Skeletal muscle cell (primary cell): Measurements from ENCODE around the gene NONO.
"Not testable (repeated sequence)": the region's sequence is repeated elsewhere in the genome, so short reads cannot be mapped to it uniquely, and the experiment has no call there.

ENCODE experiments used
- DNase-seq: peaks from one replicate; pipeline ENCODE4 v3.0.0-alpha.2; 2010; ENCODE audit warnings: low read depth
- H3K4me3 ChIP-seq: 2 replicates; pipeline ENCODE4 v1.5.1; 2011; ENCODE audit warnings: low read depth, mild to moderate bottlenecking, control low read depth, low read length, moderate library complexity

Gene NONO

DNA sequence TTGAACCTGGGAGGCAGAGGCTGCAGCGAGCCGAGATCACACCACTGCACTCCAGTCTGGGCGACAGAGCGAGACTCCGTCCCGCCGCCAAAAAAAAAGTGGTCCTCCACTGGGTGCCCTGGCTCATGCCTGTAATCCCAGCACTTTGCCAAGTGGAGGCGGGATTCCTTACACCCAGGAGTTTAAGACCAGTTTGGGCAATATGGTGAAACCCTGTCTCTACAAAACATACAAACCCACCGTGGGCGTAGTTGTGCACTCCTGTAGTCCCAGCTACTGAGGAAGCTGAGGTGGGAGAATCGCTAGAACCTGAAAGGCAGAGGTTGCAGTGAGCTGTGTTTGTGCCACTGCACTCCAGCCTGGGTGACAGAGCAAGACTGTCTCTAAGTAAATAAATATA lies 2.1 kb upstream of the NONO start:
- not testable (repeated sequence) for DNase-seq, H3K4me3 ChIP-seq

DNA sequence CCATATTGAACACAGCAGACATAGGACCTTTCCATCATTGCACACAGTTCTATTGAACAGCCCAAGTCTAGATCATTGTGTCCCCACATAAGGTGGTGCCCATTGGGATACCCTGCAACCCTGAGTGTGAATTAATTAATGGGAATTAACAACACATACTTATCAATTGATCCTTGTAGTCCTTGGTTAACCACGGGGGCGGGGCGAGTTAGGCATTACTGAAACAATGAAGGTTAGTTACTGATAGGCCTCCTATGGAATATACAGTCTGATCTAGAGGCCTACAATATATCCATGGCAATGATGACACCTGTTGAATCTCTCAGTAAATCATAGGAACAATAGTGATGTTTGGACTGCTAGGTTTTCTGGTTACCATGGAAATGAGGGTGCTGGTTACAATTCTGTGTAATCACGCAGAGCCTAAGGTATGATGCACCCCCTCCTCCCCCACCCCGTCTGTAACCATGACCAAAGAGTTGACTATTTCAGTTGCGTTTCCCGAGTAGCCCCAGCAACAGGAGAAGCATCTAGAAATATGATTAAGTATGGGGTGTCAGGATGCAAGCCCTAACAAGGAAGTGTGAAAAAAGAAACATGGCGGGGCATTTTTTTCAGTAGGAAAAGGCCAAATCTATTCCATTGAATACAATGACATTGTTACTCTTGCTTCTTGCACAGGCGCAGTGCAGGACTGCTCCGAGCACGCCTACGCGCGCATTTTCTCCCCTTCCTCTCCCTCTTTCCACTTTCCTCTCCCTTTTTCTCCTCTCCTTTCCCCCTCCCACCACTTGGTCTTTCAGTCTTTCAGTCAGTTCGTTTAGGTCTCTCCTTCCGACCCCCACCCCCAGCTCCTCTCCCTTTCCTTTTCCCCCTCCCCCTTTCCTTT lies 677 bp upstream of the NONO start:
- H3K4me3 ChIP-seq, result peak overlapping the region; percentile 44
- no peak for DNase-seq

DNA sequence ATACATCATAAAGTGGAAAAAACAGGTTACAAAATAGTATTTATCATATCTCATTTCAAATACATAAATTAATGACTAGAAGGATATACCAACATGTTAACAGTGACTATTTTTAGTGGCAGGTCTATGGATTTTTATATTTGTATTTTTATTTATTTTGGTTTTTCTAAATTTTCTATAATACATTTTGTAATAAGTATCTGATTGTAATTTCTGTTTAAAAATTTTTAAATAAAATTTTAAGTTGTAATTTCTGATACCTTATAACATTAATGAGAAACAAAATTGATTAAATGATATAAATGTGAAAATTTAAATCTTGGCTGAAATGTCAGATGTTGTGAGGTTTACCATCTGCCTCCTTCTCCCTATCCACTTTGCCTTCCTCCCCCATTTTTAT lies 2.5 kb downstream of the NONO start:
- DNase-seq, result no peak
- peak overlapping the region; percentile 67 for H3K4me3 ChIP-seq

DNA sequence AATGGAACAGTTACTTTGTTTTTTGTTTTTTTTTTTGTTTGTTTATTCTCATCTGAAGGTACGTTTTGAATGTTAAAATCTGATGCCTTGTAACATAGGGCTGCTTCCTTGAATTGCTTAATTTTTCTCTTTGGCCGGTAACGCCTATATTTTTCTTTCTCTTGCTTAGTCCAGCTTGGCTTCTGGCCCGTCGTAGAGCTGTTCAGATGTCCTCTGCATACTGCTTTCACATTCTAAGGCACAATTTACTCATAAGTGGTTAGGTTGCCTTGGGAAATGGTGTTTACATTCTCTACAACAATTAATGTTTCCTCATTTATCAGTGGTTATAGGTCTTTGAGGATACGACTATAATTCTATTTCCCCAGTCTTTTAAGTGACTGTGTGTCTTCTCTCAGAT lies 7.9 kb downstream of the NONO start:
- H3K4me3 ChIP-seq, result no peak overlapping the region
- DNase-seq, result no peak

DNA sequence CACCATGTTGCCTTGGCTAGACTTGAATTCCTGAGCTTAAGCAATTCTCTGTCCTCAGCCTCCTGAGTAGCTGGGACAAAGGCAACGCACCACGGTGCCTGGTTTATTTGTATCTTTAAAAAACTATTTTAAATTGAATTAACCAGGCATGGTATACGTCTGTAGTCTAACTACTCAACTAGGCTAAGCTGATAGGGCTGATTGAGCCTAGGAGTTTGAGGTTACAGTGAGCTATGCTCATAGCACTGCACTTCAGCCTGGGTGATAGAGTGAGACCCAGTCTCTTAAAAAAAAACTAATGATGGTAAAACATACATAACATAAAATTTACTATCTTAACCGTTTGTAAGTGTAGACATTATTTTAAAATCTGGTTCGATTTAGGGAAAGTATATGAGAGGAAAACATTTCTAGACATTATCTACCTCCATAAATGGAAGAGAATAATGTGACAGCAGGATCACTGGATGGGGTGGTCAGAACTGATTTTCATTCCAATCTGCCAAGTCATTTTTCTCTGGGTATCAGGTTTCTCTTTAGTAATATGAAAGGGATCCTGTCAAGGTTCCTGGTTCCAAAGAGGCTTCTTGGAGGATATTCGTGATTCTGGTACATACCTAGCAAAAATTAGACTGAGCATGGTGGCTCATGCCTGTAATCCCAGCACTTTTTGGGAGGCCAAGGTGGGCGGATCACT lies 9.4 kb downstream of the NONO start:
- no peak for DNase-seq
- no peak overlapping the region for H3K4me3 ChIP-seq

DNA sequence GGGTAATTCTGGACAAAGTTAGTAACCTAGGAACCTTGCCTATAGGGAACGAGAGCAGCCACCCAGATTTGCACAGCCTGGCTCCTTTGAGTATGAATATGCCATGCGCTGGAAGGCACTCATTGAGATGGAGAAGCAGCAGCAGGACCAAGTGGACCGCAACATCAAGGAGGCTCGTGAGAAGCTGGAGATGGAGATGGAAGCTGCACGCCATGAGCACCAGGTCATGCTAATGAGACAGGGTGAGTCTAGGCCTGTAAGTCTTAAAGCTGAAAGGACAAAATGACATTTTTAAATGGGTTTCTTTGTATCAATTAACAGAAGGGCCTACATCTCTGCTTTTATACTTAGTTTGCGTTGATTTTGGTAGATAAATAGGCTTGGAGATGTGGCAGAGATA lies 13.4 kb downstream of the NONO start:
- DNase-seq, result no peak

DNA sequence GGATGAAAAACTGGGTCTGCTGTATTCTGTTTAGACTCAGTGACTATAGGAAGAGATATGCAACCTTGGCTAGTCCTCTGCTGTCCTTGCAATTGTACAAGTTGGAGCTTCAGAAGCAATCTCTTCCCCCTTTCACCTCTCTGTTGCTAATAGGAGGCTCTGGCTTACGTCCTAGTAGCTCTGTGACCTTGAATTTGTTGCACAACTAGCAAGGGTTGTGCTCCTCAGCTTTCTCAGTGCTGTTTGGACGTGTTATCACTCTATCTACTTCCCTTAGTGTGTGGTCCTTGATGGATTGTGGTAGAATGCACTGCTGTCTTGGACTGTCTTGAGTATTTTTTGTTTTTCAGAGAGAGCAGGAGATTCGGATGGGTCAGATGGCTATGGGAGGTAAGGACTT lies 14.7 kb downstream of the NONO start:
- no peak for DNase-seq
- no peak overlapping the region for H3K4me3 ChIP-seq

More for the DNA sequence above, 13.4 kb downstream of the NONO start:
- no peak overlapping the region for H3K4me3 ChIP-seq

DNA sequence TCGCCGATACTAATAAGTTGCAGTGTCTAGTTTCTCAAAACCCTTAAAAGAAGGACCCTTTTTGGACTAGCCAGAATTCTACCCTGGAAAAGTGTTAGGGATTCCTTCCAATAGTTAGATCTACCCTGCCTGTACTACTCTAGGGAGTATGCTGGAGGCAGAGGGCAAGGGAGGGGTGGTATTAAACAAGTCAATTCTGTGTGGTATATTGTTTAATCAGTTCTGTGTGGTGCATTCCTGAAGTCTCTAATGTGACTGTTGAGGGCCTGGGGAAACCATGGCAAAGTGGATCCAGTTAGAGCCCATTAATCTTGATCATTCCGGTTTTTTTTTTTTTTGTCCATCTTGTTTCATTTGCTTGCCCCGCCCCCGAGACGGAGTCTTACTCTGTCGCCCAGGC lies 16.6 kb downstream of the NONO start:
- DNase-seq, H3K4me3 ChIP-seq: not testable (repeated sequence)

DNA sequence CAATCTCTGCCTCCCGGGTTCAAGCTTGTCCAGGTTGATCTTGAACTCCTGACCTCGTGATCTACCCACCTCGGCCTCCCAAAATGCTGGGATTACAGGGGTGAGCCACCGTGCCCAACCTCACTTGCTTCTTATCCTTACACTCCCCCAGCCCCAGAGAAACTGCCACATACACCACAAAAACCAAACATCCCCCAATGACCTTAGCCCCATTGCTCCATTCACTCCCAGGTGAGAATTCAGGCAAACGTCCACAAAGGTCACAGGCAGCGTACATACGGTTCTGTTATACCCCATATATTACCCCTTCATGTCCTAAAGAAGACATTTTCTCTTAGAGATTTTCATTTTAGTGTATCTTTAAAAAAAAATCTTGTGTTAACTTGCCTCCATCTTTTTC lies 17.1 kb downstream of the NONO start:
- not testable (repeated sequence) for DNase-seq, H3K4me3 ChIP-seq

DNA sequence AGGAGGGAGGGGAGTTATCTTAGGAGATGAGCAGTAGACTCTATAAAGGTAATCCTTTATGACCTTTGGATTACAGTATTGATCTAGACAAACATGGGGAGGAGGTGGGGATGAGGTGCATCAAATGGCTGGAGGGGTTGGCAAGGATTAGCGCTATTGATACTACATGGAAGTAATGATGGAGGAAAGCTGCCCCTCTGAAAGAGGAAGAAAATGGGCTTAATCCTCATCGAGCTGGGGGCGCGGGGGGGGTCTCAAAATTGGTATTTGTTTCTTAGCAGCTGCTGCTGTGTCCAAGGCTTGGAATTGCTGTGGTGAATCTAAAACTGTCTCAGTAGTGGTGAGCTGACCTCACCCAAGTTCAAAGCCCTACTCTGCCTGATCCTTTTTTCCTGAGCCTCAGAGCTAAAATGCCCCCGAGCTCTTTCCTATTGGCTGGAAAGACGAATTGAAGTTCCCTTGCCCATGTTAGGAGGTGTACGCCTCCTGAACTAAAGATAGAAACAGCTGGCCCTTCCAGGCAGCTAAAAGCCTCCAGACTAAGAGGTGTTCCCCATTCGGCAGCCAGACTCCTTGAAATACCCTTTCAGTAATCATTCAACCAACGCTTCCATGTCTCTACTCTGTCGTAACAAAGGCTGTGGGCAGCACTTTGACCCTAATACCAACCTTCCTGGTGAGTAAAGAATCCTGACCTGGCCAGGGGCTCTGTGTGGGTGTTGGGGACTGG lies 17.9 kb downstream of the NONO start, which contains the start of gene ITGB1BP2:
Gene ITGB1BP2 (plus strand): TSS at position 556 of the 730 bp plus-strand sequence. CDS start 57 bp downstream, at position 613.
- DNase-seq, result no peak
- no peak within 1 kb of the TSS for H3K4me3 ChIP-seq

DNA sequence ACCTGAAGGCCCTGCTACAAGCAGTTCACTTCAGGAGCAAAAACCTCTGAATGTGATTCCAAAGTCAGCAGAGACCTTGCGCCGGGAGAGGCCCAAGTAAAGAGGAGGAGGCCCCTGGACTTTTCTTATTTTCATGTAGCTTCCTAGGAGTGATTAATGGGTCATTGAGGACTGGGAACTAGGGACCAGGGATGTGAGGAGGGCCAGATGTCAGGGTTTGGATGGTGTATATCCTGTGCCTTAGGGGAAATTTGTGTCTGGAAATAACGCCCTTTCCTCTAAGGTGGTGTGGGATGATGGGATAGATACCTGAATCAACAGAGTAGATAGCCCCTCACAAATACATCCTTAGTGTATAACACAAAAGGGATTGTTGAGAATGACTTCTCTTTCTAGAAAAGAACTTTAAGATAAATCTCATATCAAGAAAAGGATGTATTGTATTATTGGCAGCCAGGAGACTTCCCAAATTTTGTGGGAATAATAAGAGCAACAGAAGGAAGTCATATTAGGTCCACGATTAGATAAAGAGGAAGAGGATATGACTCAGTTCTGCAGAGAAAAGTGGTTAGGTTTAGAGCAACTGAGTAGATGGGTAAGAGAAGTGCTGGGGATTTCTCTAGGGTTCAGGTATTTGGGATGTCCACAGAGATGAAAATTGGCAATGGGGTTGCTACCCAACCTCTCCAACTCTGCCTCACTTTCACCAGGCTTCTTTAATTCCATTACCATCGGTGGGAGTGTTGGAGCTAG lies 19.2 kb downstream of the NONO start:
- no peak overlapping the region for H3K4me3 ChIP-seq
- DNase-seq, result no peak

DNA sequence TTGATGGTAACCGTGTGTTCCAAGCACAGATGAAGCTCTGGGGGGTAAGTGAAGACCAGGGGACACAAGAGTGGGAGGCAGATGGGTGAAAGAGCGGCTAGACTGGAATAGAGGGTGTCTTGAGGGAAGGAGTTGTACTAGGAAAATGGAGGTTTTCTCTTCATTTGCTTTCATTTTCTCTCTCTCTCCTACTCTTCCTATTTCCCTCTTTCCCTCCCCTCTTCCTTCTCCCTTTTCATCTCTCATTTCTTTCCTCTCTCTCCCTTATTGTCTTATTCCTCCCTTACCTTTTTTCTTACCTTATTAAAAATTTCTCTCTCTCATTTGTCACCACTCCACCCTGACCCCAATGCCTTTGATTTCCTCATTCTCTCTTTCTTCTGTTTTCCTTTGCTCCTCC lies 21.1 kb downstream of the NONO start:
- DNase-seq, result no peak
- no peak overlapping the region for H3K4me3 ChIP-seq

DNA sequence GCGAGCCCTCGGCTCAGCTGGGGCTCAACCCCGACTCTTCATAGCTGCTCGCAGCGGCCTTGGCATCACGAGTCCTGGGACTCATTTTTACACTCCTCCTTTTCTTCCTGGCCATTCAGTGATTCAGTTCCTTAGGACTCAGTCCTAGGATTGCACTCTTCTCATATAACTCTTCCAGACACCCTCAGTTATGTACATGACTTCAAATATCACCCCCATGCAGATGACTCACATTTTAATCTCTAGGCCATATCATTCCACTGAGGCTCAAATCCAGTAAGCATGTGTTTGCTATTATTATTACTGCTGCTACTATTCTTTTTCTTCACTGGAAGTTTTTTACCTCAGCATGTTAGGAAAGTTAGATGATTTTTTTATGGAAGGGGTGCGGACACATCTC lies 32.5 kb downstream of the NONO start:
- no peak for DNase-seq
- H3K4me3 ChIP-seq, result no peak overlapping the region

DNA sequence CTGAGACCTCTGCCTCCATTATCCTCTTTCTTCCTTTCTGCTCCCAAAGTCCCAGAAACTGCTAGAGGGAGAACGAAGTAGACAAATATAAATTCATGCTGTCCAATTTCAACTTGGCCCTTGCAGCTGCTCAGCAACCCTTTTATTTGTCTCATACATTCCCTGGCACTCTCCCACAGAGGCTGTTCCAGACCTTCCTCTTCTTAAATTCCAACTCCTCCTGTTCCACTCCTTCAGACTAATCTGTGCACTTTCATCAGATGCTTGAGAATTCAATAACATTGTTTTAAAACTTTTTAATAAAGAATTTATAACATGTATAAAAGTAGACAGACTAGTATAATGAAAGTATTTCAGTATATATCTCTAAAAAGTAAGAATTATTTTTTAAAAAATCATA lies 33.5 kb downstream of the NONO start:
- not testable (repeated sequence) for H3K4me3 ChIP-seq

DNA sequence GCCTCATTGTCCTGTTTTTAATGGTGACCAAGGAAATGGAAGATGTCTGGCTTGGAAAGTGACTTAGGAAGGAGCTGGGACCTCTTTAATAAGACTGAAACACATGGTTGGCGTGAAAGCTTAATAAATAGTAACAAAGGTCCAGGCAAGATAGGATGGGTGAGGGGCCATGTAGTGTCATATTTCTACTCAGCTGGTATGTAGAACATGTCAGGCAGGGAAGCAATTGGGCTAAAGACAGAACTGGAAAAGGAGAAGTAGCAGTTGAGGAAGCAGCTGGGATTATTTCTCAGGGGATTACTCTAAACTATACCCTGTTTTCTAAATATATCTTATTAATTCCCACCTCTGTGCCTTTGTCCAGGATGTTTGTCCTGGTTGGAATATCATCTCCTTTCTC lies 36.7 kb downstream of the NONO start:
- DNase-seq, result no peak
- H3K4me3 ChIP-seq, result no peak overlapping the region

More for the DNA sequence above, 33.5 kb downstream of the NONO start:
- DNase-seq, result not testable (repeated sequence)

DNA sequence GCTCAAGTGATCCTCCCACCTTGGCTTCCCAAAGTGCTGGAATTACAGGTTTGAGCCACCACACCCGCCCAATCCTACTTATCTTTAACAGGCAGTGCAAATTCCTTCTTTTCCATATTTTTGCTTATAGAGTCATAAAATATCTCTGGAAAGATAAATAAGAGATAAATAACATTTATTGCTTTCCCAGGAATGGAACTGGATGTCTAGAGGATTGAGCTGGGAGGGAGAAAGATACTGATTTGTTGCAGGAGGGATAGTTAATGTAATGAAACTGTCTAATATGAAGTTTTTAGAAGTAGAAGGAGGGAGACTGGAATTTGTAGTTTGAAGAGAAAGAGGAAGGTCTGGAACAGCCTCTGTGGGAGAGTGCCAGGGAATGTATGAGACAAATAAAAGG lies 38.3 kb downstream of the NONO start:
- DNase-seq, result no peak

DNA sequence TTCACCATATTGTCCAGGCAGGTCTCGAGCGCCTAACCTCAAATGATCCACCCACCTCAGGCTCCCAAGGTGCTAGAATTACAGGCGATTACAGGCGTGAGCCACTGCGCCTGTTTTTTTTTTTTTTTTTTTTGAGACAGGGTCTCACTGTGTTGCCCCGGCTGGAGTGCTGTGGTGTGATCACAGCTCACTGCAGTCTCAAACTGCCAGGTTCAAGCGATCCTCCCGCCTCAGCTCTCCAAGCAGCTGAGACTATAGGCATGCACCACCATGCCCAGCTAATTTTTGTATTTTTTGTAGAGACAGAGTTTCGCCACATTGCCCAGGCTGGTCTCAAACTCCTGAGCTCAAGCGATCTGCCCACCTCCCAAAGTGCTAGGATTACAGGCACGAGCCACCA lies 41.0 kb downstream of the NONO start:
- DNase-seq, H3K4me3 ChIP-seq: not testable (repeated sequence)

More for the DNA sequence above, 38.3 kb downstream of the NONO start:
- no peak overlapping the region for H3K4me3 ChIP-seq

DNA sequence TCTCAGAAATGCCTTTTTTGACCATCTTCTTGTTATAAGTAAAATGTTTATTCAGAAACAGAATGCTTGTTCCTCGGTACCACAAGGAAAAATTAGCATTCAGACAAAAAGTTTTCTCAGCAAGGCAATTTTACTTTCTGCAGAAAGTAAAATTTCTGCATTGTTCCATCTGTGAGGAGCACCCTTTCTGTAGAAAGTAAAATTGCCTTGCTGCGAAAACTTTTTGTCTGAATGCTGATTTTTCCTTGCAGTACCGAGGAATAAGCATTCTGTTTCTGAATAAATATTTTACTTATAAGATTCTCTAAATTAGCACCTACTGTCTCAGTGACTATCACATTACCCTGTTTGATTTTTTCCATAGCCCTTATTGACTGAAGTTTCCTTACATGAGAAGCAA lies 43.0 kb downstream of the NONO start:
- H3K4me3 ChIP-seq, result no peak overlapping the region
- no peak for DNase-seq

DNA sequence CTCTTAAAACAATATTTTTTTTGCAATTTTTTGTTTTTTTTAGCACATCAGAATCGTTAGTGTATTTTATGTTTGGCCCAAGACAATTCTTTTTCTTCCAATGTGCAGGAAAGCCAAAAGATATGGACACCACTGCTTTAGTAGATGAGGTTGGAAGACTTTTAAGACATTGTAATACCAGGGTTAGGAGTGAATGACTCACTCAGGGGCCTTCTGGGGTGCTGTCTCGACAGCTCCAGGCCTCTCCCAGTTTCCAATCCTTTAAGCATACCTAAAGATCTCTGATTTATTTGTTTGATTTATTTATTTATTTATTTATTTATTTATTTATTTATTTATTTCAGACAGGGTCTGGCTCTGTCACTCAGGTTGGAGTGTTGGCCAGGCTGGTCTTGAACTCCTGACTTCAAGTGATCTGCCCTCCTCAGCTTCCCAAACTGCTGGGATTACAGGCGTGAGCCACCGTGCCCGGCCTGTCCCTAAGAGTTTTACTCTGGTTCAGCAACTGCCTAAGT lies 65.8 kb downstream of the NONO start:
- H3K4me3 ChIP-seq, DNase-seq: not testable (repeated sequence)
